ENCODE measurements around the gene TENM4. TPM values are rescaled to one million over a fixed set of nuclear protein-coding genes. Genes with fewer than 3 reads are reported as not detected.

Gene TENM4
- polyA plus RNA-seq, 1 of the 3 experiments (the other 2 are of a cell fraction) = 16.7 TPM

DNA sequence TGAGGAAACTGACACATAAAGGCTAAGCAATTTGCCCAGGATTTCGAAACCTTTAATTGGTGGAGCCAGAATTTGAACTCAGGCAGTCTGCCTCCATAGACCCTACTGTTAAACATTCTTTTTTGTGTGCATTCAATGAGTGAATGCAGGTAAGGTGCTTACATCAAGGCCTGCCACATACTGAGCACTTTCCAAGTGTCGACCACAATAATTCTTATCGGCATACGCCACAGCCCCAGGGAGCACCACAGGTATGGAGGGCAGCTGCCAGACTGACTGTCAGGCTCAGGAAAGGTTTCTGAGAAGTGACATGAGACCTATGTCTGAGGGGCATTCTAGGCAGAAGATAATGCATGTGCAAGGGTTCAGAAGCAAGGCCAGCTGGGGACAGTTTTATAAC is 531.4 kb downstream of the TENM4 start:
- no peak for DNase-seq
- Histone ChIP-seq H4K20me1 (ENCODE audit: insufficient read depth) (no peaks in the 10 kb centered on the region), H3K79me2 (ENCODE audit: insufficient read depth) (no peaks in the 10 kb centered on the region), H3K36me3 (replicated peaks in 1 of 2; ENCODE audit: control insufficient read depth in 1 of 2, insufficient read depth in 2 of 2, low read length in 1 of 2) (no peaks in the 10 kb centered on the region), H3K9me2 (no peaks in the 10 kb centered on the region), H3K9ac (no peak overlapping the region), H2AFZ (ENCODE audit: low read depth) (no peak overlapping the region), H3K4me2 (no peak overlapping the region), H3K4me3 (ENCODE audit: low read depth in 2 of 2, low read length in 1 of 2) (no peak overlapping the region), H3K27ac (ENCODE audit: low read depth in 2 of 2, low read length in 1 of 2) (no peak overlapping the region; a peak in 2 of 4 replicates), H3K4me1 (ENCODE audit: control insufficient read depth in 1 of 2, insufficient read depth in 2 of 2, low read depth in 1 of 2, low read length in 1 of 2) (peaks cover 8 to 37% of the 10 kb centered on the region in 2 experiments; a peak in 2 of 4 replicates), H3F3A (replicated peaks; ENCODE audit: insufficient read depth) (no peaks in the 10 kb centered on the region), H3K9me3 (no peaks in the 10 kb centered on the region), H3K27me3 (ENCODE audit: insufficient read depth) (no peaks in the 10 kb centered on the region)
- ChIA-PET CTCF (no interaction called here), POLR2A (no interaction called here)
- TF ChIP-seq MEF2A (IDR thresholded peaks at IDR 0.05; ENCODE audit: borderline replicate concordance, low read depth) (no peak), JUND (IDR thresholded peaks at IDR 0.05) (no peak), NRF1 (IDR thresholded peaks at IDR 0.05; ENCODE audit: low read depth, low read length) (no peak), TEAD4 (IDR thresholded peaks at IDR 0.05; ENCODE audit: borderline replicate concordance, insufficient read depth) (no peak), EP300 (IDR thresholded peaks at IDR 0.05; ENCODE audit: borderline replicate concordance in 1 of 2, low read depth in 1 of 2, low read length in 1 of 2) (no peak), RXRA (IDR thresholded peaks at IDR 0.05; ENCODE audit: borderline replicate concordance, low read depth) (no peak), YY1 (IDR thresholded peaks at IDR 0.05; ENCODE audit: low read depth) (no peak), RFX5 (IDR thresholded peaks at IDR 0.05; ENCODE audit: low read length) (no peak)
- TF ChIP-seq, protein P1, sequence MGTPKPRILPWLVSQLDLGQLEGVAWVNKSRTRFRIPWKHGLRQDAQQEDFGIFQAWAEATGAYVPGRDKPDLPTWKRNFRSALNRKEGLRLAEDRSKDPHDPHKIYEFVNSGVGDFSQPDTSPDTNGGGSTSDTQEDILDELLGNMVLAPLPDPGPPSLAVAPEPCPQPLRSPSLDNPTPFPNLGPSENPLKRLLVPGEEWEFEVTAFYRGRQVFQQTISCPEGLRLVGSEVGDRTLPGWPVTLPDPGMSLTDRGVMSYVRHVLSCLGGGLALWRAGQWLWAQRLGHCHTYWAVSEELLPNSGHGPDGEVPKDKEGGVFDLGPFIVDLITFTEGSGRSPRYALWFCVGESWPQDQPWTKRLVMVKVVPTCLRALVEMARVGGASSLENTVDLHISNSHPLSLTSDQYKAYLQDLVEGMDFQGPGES (IDR thresholded peaks at IDR 0.05; ENCODE audit: low read depth, low read length) = no peak
- TF ChIP-seq, protein P2, sequence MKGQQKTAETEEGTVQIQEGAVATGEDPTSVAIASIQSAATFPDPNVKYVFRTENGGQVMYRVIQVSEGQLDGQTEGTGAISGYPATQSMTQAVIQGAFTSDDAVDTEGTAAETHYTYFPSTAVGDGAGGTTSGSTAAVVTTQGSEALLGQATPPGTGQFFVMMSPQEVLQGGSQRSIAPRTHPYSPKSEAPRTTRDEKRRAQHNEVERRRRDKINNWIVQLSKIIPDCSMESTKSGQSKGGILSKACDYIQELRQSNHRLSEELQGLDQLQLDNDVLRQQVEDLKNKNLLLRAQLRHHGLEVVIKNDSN (IDR thresholded peaks at IDR 0.05; ENCODE audit: borderline replicate concordance, low read depth) = no peak
- TF ChIP-seq, protein P3, sequence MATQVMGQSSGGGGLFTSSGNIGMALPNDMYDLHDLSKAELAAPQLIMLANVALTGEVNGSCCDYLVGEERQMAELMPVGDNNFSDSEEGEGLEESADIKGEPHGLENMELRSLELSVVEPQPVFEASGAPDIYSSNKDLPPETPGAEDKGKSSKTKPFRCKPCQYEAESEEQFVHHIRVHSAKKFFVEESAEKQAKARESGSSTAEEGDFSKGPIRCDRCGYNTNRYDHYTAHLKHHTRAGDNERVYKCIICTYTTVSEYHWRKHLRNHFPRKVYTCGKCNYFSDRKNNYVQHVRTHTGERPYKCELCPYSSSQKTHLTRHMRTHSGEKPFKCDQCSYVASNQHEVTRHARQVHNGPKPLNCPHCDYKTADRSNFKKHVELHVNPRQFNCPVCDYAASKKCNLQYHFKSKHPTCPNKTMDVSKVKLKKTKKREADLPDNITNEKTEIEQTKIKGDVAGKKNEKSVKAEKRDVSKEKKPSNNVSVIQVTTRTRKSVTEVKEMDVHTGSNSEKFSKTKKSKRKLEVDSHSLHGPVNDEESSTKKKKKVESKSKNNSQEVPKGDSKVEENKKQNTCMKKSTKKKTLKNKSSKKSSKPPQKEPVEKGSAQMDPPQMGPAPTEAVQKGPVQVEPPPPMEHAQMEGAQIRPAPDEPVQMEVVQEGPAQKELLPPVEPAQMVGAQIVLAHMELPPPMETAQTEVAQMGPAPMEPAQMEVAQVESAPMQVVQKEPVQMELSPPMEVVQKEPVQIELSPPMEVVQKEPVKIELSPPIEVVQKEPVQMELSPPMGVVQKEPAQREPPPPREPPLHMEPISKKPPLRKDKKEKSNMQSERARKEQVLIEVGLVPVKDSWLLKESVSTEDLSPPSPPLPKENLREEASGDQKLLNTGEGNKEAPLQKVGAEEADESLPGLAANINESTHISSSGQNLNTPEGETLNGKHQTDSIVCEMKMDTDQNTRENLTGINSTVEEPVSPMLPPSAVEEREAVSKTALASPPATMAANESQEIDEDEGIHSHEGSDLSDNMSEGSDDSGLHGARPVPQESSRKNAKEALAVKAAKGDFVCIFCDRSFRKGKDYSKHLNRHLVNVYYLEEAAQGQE (IDR thresholded peaks at IDR 0.05; ENCODE audit: low read depth, low read length) = no peak
- TF ChIP-seq, protein P4, sequence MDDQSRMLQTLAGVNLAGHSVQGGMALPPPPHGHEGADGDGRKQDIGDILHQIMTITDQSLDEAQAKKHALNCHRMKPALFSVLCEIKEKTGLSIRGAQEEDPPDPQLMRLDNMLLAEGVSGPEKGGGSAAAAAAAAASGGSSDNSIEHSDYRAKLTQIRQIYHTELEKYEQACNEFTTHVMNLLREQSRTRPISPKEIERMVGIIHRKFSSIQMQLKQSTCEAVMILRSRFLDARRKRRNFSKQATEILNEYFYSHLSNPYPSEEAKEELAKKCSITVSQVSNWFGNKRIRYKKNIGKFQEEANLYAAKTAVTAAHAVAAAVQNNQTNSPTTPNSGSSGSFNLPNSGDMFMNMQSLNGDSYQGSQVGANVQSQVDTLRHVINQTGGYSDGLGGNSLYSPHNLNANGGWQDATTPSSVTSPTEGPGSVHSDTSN (IDR thresholded peaks at IDR 0.05) = no peak
- 89% methylated on average over 4 of the region's 4 CpGs for WGBS (ENCODE audit: low lambda C conversion rate)

Data from SK-N-SH (cell line).